HUES6 (cell line): Measurements from ENCODE around the gene CNPY1.

Experiments used
- H3K27ac ChIP-seq: 2 replicates; pipeline ENCODE4 v1.7.0; 2013; ENCODE audit warnings: low read depth, mild to moderate bottlenecking, low read length, inconsistent platforms
- H3K27me3 ChIP-seq: 2 replicates; pipeline ENCODE4 v1.6.1; 2013; ENCODE audit warnings: low read length; ENCODE audit not compliant: control insufficient read depth, insufficient read depth
- H3K36me3 ChIP-seq: 2 replicates; pipeline ENCODE4 v1.6.1; 2013; ENCODE audit warnings: low read length; ENCODE audit not compliant: control insufficient read depth, insufficient read depth
- H3K4me1 ChIP-seq: 2 replicates; pipeline ENCODE4 v1.6.1; 2013; ENCODE audit warnings: low read length; ENCODE audit not compliant: control insufficient read depth, insufficient read depth
- H3K4me3 ChIP-seq: 2 replicates; pipeline ENCODE4 v1.5.1; 2013; ENCODE audit warnings: low read depth, low read length
- H3K9ac ChIP-seq: one replicate; pipeline ENCODE4 v1.6.1; 2013; ENCODE audit warnings: mild to moderate bottlenecking, low read length
- H3K9me3 ChIP-seq: 2 replicates; pipeline ENCODE4 v1.6.1; 2013; ENCODE audit warnings: low read depth, low read length; ENCODE audit not compliant: control insufficient read depth, insufficient read depth

Gene CNPY1

DNA sequence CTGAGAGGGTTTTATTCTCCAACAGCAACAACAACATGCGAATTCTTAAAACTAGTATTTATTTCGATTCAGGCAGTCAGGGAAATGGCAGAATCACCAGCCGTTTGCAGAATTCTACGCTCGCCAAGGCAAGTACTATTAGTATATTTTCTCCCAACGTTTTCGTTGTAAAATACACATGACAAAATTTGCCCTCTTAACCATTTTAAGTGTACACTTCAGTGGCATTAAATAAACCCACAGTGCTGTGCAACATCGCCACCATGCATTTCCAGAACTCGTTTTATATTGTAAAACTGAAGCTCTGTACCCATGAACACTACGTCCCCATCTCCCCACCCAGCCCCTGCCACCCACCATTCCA is 77.6 kb downstream of the CNPY1 start:
- H3K9me3 ChIP-seq: no peaks in the 10 kb centered on the region
- no peak overlapping the region for H3K27ac ChIP-seq
- no peak overlapping the region for H3K9ac ChIP-seq
- H3K4me1 ChIP-seq: peaks cover 41% of the 10 kb centered on the region
- peaks cover 100% of the 10 kb centered on the region for H3K27me3 ChIP-seq
- H3K36me3 ChIP-seq: no peaks in the 10 kb centered on the region
- peak overlapping the region; percentile 56; the same call in 1 of the 2 replicates for H3K4me3 ChIP-seq

DNA sequence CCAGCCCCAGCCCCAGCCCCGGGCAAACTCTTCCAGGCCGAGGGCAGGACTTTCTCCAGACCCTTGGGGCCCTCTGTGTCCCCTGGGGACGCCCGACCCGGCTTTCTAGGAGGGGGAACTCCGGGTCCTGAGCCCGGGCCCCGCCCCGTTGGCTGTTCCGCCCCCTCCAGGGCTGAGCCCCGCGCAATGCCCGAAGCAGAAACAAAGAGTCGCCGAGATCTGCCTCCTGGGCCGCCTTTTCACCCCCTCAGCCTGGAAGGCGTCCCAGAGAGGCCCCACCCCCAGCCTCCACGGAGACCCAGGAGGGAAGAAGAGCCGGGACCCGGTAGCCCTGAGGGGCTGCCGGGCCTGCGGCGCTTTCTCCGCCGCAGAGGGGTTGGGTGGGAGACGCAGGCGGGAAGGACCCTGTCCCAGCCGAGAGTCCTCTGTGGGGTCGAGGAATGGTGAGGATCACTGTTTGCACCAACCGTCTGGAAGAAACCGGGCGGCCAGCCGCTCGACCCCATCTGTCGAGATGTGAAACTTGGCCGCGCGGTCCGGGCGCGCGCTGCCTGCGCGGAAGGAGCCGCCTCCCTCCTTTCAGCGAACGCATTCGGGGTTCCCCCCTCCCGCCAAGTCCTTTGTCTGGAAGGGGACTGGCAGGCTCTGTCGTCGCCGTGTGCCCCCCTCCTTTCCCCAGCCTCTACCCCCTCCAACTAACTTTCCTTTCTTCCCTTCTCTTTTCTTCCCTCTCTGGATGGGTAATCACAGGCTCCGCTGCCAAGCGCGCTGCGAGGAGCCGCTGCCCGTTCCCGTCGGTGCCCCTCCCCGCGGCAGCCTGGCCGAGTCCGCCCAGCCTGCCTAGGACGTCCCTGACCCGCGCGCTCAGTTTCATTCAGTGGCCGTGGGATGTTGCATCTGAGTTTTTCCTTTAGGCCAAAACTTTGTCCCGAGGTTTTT is 78.2 kb downstream of the CNPY1 start:
- H3K4me1 ChIP-seq: peaks cover 40% of the 10 kb centered on the region
- peak overlapping the region; percentile 9 for H3K9ac ChIP-seq
- no peaks in the 10 kb centered on the region for H3K36me3 ChIP-seq
- H3K27ac ChIP-seq: no peak overlapping the region
- H3K4me3 ChIP-seq: peak overlapping the region; percentile 56
- H3K27me3 ChIP-seq: peaks cover 100% of the 10 kb centered on the region
- H3K9me3 ChIP-seq: no peaks in the 10 kb centered on the region

DNA sequence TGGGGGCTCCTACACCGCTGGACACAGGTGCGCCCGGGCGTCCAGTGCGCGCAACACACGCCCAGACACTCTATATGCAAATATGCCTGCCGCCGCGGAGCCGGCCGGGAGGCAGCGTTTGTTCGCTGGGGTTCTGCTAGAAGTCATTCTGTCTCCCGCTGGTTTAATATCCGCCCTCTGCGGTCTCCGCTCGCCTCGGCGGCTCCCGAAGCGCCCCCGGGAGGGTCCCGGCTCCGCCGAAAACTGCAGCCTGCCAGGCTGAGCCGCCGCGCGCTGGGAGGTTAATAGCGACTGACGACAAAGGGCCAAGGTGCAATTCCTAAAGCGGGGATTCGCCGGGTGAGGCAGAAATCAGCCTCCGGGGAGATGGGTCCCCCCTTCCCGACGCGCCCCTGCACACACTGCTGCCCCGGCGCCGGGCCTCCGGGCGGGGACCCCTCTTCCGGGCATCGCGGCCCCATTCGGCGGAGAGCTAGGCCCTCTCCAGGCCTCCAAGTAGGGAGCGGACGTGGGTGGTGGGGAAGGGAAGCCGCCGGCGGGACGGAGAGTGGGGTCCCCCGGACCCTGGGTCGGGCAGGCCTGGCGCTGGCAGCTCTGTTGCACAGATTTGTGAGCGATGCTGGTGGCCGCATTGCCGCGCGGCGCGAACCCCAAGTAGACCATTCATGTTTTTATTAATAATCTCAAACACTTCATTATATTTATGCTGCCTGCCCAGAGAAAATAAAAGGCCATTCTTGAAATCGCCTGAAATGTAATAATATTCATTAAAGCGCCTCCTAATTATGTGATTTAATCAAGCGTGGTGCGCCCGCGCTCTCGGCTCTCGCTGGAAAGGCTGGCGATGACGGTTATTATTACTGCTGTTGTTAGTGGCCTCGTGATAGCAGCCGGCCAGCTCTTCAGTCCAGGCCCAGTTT is 79.3 kb downstream of the CNPY1 start:
- H3K27ac ChIP-seq: no peak overlapping the region
- H3K4me1 ChIP-seq: peaks cover 30% of the 10 kb centered on the region
- H3K9ac ChIP-seq: no peak overlapping the region
- peak overlapping the region; percentile 56 for H3K4me3 ChIP-seq
- no peaks in the 10 kb centered on the region for H3K9me3 ChIP-seq
- H3K36me3 ChIP-seq: no peaks in the 10 kb centered on the region
- H3K27me3 ChIP-seq: peaks cover 100% of the 10 kb centered on the region

DNA sequence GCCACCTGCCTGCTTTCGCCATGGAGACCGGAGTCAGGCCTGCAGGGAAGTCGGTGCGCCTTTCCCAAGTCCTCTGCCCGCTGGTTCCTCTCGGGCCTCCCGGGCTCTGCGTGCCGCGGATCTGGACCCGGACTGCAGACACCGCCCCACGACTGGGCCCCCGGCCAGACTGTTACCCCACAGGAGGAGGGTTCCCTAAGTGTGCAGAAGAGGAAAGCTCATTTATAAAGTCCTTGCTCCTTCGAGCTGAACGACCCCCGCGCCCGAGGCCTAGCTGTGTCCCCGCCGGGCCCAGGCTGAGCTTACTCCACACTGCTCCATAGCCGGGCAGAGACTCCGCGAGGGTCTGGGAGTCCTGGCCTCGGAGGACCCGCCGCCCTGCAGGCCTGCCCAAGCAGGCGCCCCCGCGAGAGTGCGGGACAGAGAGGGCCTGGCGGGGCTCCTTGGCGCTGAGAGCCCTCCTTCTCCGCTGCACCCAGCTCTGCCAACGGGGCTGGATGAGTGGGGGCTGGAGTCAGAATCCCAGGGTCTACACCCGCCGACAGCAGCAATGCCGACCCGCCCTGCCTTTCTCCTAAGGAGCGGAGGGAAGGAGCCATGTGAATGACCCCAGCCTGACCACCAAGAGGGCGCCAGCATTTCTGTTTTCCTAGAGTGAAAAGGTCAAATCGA is 80.1 kb downstream of the CNPY1 start:
- Histone ChIP-seq H3K27me3 (peaks cover 100% of the 10 kb centered on the region), H3K27ac (no peak overlapping the region), H3K4me1 (peaks cover 22% of the 10 kb centered on the region), H3K9ac (no peak overlapping the region), H3K36me3 (no peaks in the 10 kb centered on the region), H3K9me3 (no peaks in the 10 kb centered on the region), H3K4me3 (peak overlapping the region; percentile 56)

DNA sequence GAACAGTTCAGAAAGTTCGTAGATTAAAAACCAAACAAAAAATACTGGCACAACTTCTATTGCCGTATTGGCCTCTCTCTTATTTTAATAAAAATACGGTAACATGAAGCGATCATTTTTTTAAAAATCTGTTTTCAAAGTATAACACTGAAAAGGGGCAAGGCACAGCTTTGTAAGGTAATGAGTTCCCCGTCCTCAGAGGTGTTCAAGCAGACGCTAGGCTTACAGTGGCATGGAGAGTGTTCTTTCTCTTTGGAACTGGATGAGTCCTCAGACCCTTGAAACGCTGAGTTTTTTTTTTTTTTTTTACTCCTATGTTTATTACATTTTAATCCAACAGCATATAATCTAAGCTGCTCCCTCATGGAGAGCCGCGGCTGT is 80.6 kb downstream of the CNPY1 start:
- Histone ChIP-seq H3K4me1 (peaks cover 16% of the 10 kb centered on the region), H3K36me3 (no peaks in the 10 kb centered on the region), H3K9me3 (no peaks in the 10 kb centered on the region), H3K27ac (no peak overlapping the region), H3K9ac (no peak overlapping the region), H3K4me3 (no peak overlapping the region), H3K27me3 (peaks cover 100% of the 10 kb centered on the region)

DNA sequence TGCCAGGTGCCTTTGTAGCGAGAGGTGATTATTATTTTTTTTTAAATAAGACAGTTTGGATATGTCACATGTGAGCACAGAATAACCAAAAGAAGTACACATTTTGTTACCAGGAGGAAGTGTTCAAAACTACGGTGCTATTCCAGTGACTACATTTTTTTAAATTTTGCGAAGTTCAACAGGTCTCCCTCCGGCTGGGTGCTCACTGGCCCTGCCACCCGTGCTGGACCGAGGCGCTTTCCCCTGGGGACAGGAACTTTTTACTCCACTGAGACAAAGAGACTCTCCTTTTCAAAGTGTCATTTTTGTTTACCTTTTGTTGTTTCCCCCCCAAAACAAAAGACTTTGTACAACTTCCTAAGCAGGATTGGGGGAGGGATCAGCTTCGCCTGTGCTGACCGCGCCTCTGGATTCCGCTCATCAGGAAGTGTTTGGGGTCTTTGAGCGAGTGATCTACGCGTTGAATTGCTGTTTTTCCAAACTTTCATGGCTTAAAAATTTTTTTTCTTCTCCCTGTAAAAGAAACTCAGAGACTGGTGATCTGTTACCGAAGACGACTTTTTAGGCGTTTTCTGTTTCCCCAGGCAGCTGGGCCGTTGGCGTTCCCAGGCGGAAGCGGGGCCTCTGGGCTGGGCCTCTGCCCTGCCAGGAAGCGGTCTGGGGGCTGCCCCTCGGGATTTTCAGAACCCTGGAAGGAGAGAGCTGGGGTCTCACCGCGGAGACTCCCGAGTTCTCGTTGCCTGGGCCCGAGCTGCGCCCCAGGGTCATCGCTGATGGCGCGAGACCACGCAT is 81.2 kb downstream of the CNPY1 start:
- peaks cover 100% of the 10 kb centered on the region for H3K27me3 ChIP-seq
- H3K4me3 ChIP-seq: no peak overlapping the region

DNA sequence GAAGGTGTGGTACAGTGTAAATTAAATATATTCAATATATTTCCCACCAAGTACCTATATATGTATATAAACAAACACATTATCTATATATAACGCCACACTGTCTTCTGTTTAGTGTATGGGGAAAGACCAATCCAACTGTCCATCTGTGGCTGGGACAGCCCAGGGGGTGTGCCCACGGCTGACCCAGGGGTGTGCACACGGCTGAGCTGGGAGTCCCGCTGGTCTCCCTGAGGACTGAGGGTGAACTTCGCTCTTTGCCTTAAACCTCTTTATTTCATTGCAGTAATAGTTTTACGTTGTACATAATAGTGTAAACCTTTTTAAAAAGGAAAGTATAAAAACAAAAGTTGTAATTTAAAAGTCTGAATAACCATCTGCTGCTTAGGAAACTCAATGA is 82.2 kb downstream of the CNPY1 start:
- Histone ChIP-seq H3K4me3 (no peak overlapping the region), H3K9ac (no peak overlapping the region), H3K9me3 (no peaks in the 10 kb centered on the region), H3K27ac (no peak overlapping the region), H3K36me3 (no peaks in the 10 kb centered on the region), H3K27me3 (peaks cover 100% of the 10 kb centered on the region), H3K4me1 (peaks cover 18% of the 10 kb centered on the region)

More for the DNA sequence above, 81.2 kb downstream of the CNPY1 start:
- no peaks in the 10 kb centered on the region for H3K36me3 ChIP-seq
- no peaks in the 10 kb centered on the region for H3K9me3 ChIP-seq
- H3K4me1 ChIP-seq: peaks cover 14% of the 10 kb centered on the region
- no peak overlapping the region for H3K27ac ChIP-seq
- H3K9ac ChIP-seq: no peak overlapping the region

DNA sequence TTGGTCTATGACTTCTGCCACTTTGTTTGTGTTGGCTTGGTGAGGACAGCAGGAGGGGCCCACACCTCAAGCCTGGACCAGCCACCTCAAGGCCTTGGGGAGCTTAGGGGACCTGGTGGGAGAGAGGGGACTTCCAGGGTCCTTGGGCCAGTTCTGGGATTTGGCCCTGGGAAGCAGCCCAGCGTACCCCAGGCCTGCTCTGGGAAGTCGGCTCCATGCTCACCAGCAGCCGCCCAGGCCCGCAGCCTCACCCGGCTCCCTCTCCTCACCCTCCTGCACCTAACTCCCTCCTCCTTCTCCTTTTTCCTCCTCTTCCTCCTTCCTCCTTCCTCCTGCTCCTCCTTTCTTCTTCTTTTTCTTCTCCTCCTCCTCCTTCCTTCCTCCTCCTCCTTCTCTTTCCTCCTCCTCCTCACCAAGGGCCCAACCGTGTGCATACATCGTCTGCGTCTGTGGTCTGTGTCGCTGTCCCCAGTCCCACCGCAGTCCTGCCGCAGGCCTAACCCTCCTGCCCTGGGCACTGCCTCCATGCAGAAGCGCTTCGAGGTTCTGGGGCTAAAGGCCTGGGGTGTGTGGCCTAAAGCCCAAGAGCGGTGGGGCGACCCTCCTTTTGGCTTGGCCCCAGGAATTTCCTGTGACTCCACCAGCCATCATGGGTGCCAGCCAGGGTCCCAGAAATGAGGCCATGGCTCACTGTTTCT is 83.1 kb downstream of the CNPY1 start:
- Histone ChIP-seq H3K9ac (no peak overlapping the region), H3K4me1 (peaks cover 22% of the 10 kb centered on the region), H3K36me3 (no peaks in the 10 kb centered on the region), H3K9me3 (no peaks in the 10 kb centered on the region), H3K4me3 (no peak overlapping the region), H3K27ac (no peak overlapping the region), H3K27me3 (peaks cover 100% of the 10 kb centered on the region)

DNA sequence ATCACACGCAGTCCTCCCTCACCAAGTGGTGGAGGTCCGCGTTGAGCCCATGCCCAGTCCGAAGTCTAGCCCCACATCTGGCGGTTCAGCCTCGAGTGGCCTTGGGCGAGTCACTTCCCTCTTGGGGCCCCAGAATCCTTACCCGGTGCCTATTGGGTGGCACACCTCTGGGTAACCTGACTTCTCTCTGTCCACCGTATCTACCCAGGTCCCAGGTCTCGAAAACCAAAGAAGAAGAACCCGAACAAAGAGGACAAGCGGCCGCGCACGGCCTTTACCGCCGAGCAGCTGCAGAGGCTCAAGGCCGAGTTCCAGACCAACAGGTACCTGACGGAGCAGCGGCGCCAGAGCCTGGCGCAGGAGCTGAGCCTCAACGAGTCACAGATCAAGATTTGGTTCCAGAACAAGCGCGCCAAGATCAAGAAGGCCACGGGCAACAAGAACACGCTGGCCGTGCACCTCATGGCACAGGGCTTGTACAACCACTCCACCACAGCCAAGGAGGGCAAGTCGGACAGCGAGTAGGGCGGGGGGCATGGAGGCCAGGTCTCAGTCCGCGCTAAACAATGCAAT is 84.1 kb downstream of the CNPY1 start:
- Histone ChIP-seq H3K27me3 (peaks cover 98% of the 10 kb centered on the region), H3K27ac (no peak overlapping the region), H3K36me3 (no peaks in the 10 kb centered on the region), H3K9me3 (no peaks in the 10 kb centered on the region), H3K4me1 (peaks cover 19% of the 10 kb centered on the region), H3K4me3 (no peak overlapping the region), H3K9ac (no peak overlapping the region)
